ENCODE measurements around the gene MED13L. TPM values are rescaled to one million over a fixed set of nuclear protein-coding genes. Genes with fewer than 3 reads are reported as not detected.

The MED13L gene
- total and polyA plus RNA-seq, 2 of the 8 experiments (the other 6 are each of a cell fraction or from before 2014, with no cell fraction given) = 15.9 to 51.7 TPM

DNA sequence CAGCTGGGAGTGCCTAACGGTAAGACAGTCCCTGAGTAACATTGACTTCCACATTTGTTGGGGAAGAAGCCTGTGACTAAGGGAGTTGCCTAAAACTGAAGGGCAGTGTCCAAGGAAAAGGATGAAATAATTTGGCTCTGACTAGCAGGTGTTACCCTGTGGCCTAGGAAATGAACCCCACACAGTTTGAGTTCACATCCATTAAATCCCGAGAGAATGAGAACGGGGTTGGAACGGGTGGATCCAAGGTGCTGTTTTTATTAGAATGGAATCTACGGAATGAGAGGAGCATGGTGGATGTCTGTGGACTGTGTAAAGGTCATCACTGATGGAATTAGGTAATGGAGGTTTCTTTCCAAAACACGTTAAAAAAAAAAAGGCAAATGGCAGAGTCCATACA is 324.0 kb downstream of the MED13L start:
- no peaks in the 10 kb centered on the region; a peak in 2 of 8 replicates for H3K36me3 ChIP-seq (ENCODE audit: control insufficient read depth in 2 of 4, insufficient read depth in 4 of 4, low read length in 3 of 4)
- no peak overlapping the region for H2BK15ac ChIP-seq (ENCODE audit: low read length)
- H3K14ac ChIP-seq (ENCODE audit: insufficient read length) = no peak overlapping the region
- H4K91ac ChIP-seq (replicated peaks; ENCODE audit: insufficient read length, low read length) = no peak overlapping the region
- no peak overlapping the region for H4K8ac ChIP-seq (ENCODE audit: extremely low read depth, insufficient read depth, low read length)
- no peak overlapping the region for H2BK120ac ChIP-seq (replicated peaks; ENCODE audit: low read depth, low read length)
- H3K23me2 ChIP-seq (ENCODE audit: low read depth, low read length) = no peaks in the 10 kb centered on the region
- 91% methylated on average over 6 of the region's 6 CpGs; no CpG with 5 or more reads in 1 of the 2 experiments for WGBS, 2 experiments (ENCODE audit: extremely low coverage in 1 of 2, insufficient coverage in 1 of 2, insufficient read length in 1 of 2, insufficient replicate concordance in 2 of 2, low coverage in 1 of 2, low lambda C conversion rate in 2 of 2, missing lambda C conversion rate in 1 of 2)
- ChIA-PET POLR2A (ENCODE audit: partially characterized antibody) (no interaction called here), CTCF (ENCODE audit: partially characterized antibody) (interaction anchor here (2.9 kb wide), 1 partner anchor 45 kb away, joined by 7 read pairs; no protein-coding TSS in a partner anchor)
- H3K9ac ChIP-seq (replicated peaks in 1 of 4; ENCODE audit: extremely low read depth in 1 of 4, low read depth in 3 of 4, low read length in 3 of 4) = no peak overlapping the region
- H3K4me2 ChIP-seq (ENCODE audit: insufficient read depth in 1 of 2, low read depth in 2 of 2, low read length in 2 of 2) = no peak overlapping the region; a peak in 1 of 4 replicates
- H3K27me3 ChIP-seq (replicated peaks in 1 of 4; ENCODE audit: control insufficient read depth in 3 of 4, extremely low read depth in 1 of 4, insufficient read depth in 3 of 4, low read length in 3 of 4) = no peaks in the 10 kb centered on the region
- no peak overlapping the region for H3K4ac ChIP-seq (replicated peaks; ENCODE audit: insufficient read length, low read depth, low read length)
- no peak overlapping the region for H3K4me3 ChIP-seq (ENCODE audit: extremely low read depth in 1 of 4, insufficient read depth in 2 of 4, low read depth in 3 of 4, low read length in 4 of 4)
- H2BK12ac ChIP-seq (ENCODE audit: low read depth, low read length) = no peak overlapping the region
- H3K23ac ChIP-seq (ENCODE audit: insufficient read length) = no peak overlapping the region
- H3K79me1 ChIP-seq (ENCODE audit: low read depth, low read length) = no peaks in the 10 kb centered on the region
- no peak overlapping the region for H2AK5ac ChIP-seq (ENCODE audit: low read depth, low read length)
- FAIRE-seq = peak; percentile 42
- no peak overlapping the region for H4K5ac ChIP-seq (ENCODE audit: insufficient read length, low read depth, low read length)
- H3K18ac ChIP-seq (ENCODE audit: extremely low read depth, low read length) = no peak overlapping the region
- H4K20me1 ChIP-seq (replicated peaks in 1 of 2; ENCODE audit: control insufficient read depth in 1 of 2, insufficient read depth in 2 of 2, low read length in 2 of 2) = no peaks in the 10 kb centered on the region
- no peak overlapping the region for H3K27ac ChIP-seq (ENCODE audit: low read depth, low read length)
- no peak for TF ChIP-seq CHD1 (IDR thresholded peaks at IDR 0.05; ENCODE audit: low read depth, low read length)
- no peak for TF ChIP-seq CBX8 (IDR thresholded peaks at IDR 0.05; ENCODE audit: borderline replicate concordance, low read depth, low read length)
- no peak for TF ChIP-seq KDM4A (IDR thresholded peaks at IDR 0.05; ENCODE audit: low read depth, low read length, severe bottlenecking)
- no peak for TF ChIP-seq CREB1 (IDR thresholded peaks at IDR 0.05)
- TF ChIP-seq CHD2 (IDR thresholded peaks at IDR 0.05; ENCODE audit: low read length) = no peak
- TF ChIP-seq RFX5 (IDR thresholded peaks at IDR 0.05; ENCODE audit: borderline replicate concordance, low read depth, low read length) = no peak
- no peak for TF ChIP-seq RNF2 (IDR thresholded peaks at IDR 0.05; ENCODE audit: borderline replicate concordance, low read depth, low read length, missing control alignments, poor library complexity, severe bottlenecking)
- no peaks in the 10 kb centered on the region for H3K9me3 ChIP-seq (ENCODE audit: insufficient read depth in 2 of 2, low read depth in 1 of 2, low read length in 1 of 2)
- H2BK5ac ChIP-seq (ENCODE audit: low read depth, low read length) = no peak overlapping the region
- no peak overlapping the region for H2BK20ac ChIP-seq (ENCODE audit: low read length)
- peaks cover under 1 to 6% (median 2%) of the 10 kb centered on the region in 4 experiments; a peak in 6 of 7 replicates for H3K4me1 ChIP-seq (replicated peaks in 1 of 4; ENCODE audit: control insufficient read depth in 3 of 4, insufficient read depth in 4 of 4, low read length in 3 of 4)
- no peak overlapping the region for H3K56ac ChIP-seq (replicated peaks; ENCODE audit: insufficient read length, low read depth, low read length)
- no peak for DNase-seq (ENCODE audit: low read depth in 1 of 2, low spot score in 2 of 2)
- no peaks in the 10 kb centered on the region for H3K79me2 ChIP-seq (ENCODE audit: control insufficient read depth in 1 of 2, insufficient read depth in 2 of 2, low read length in 2 of 2)
- no peak overlapping the region for H2AFZ ChIP-seq (ENCODE audit: low read length)
